Lung (tissue), 12 donors: ENCODE data around the gene ATM. TPM values are rescaled to one million over a fixed set of nuclear protein-coding genes. Genes with fewer than 3 reads are reported as not detected.

Experiments used
- ATAC-seq: fragments of 200-7000 bp; cut with Tn5 transposase; one replicate; pipeline ENCODE4 v1.9.1; 2020; ENCODE audit warnings: moderate number of reproducible peaks; ENCODE audit not compliant: insufficient read depth, low FRiP score
- DNase-seq, 3 donors: peaks; one replicate each; pipeline ENCODE4 v3.0.0-alpha.2; 2013 to 2017
- H3K27ac ChIP-seq, 2 donors: one replicate each; pipeline ENCODE4 v1.5.1; 2013; ENCODE audit warnings: mild to moderate bottlenecking in 2 of 2, moderate library complexity in 2 of 2, control low read depth in 1 of 2, inconsistent platforms in 1 of 2, low read depth in 1 of 2, low read length in 1 of 2
- H3K27me3 ChIP-seq, 3 donors: one replicate each; pipeline ENCODE4 v1.5.1; 2013; ENCODE audit warnings: low read length in 2 of 3; ENCODE audit not compliant: control insufficient read depth in 3 of 3, insufficient read depth in 3 of 3
- H3K36me3 ChIP-seq, 4 donors: one replicate each; pipeline ENCODE4 v1.5.1; 2013; ENCODE audit warnings: low read length in 4 of 4, mild to moderate bottlenecking in 1 of 4, moderate library complexity in 1 of 4; ENCODE audit not compliant: control insufficient read depth in 4 of 4, insufficient read depth in 4 of 4
- H3K4me1 ChIP-seq, 5 donors: one replicate each; pipeline ENCODE4 v1.5.1; 2013; ENCODE audit warnings: low read length in 5 of 5, mild to moderate bottlenecking in 2 of 5, moderate library complexity in 1 of 5; ENCODE audit not compliant: control insufficient read depth in 5 of 5, insufficient read depth in 5 of 5
- H3K4me3 ChIP-seq: one replicate; pipeline ENCODE4 v1.5.1; 2013; ENCODE audit warnings: mild to moderate bottlenecking, control low read depth, moderate library complexity
- H3K9ac ChIP-seq, 2 donors: one replicate each; pipeline ENCODE4 v1.5.1; 2013; ENCODE audit warnings: low read length in 2 of 2, control low read depth in 1 of 2; ENCODE audit not compliant: insufficient read depth in 1 of 2
- H3K9me3 ChIP-seq, 4 donors: one replicate each; pipeline ENCODE4 v1.5.1; 2013; ENCODE audit warnings: low read length in 3 of 4, mild to moderate bottlenecking in 1 of 4, moderate library complexity in 1 of 4; ENCODE audit not compliant: control insufficient read depth in 4 of 4, insufficient read depth in 3 of 4
- WGBS, 2 donors: extraction: QIAGEN DNeasy Blood & Tissue Kit; methylation state at CpG; one replicate each; pipeline ENCODE4 v1.1.7; 2013; 5-methylcytosine and 5-hydroxymethylcytosine counted together
- polyA plus RNA-seq, 2 donors: library from polyadenylated mRNA; stranded (reverse); fragments of 200-250 nt; gene quantifications; one replicate each; pipeline ENCODE4 v1.2.1, GENCODE V29; 2013
- total RNA-seq, 2 donors: library from RNA; depleted of rRNA in 1 of 2; stranded (reverse); fragments of >200 nt in 1 of 2; gene quantifications; one replicate each; pipeline ENCODE4 v1.2.1, GENCODE V29; 2014 to 2021
- TF ChIP-seq, protein P1 (sequence below): IDR thresholded peaks from 2 replicates; pipeline ENCODE4 v1.5.1; 2012; ENCODE audit warnings: mild to moderate bottlenecking; ENCODE audit errors: control extremely low read depth, extremely low read depth
- donor health status: control.
- donor health status: control.
- donor health status: Bipolar disorder and iron deficiency.
- donor health status: healthy.
- donor health status: DM: yes; HTN: yes; CAD: no.

The ATM gene
- total and polyA plus RNA-seq, 4 donors: 14.9 to 165 (median 29.9) TPM

DNA sequence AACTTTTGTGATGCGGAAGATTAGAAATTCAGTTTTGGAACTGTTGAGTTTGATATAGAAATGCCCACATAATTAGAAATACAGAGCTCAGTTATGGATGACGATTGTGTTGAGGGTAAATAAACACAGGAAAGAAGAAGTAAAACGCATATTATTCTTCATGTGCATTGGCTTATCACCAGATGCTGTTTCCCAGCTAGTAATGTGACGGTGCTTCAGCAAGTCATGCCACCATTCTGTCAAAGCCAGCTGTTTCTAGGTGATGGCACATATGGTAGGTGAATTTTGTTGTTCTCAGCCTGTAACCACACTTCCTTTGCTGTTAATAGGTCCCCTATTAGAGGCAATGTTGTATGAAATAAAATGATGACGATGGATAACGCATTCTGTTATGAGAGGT, 175.6 kb downstream of the ATM start:
- Histone ChIP-seq H3K4me3 (no peak overlapping the region), H3K9me3 (no peaks in the 10 kb centered on the region), H3K9ac (no peak overlapping the region), H3K27me3 (no peaks in the 10 kb centered on the region), H3K27ac (no peak overlapping the region), H3K36me3 (no peaks in the 10 kb centered on the region), H3K4me1 (peaks cover 0 to 1% (median 0%) of the 10 kb centered on the region in 5 donors)
- ATAC-seq: no peak
- TF ChIP-seq, protein P1, sequence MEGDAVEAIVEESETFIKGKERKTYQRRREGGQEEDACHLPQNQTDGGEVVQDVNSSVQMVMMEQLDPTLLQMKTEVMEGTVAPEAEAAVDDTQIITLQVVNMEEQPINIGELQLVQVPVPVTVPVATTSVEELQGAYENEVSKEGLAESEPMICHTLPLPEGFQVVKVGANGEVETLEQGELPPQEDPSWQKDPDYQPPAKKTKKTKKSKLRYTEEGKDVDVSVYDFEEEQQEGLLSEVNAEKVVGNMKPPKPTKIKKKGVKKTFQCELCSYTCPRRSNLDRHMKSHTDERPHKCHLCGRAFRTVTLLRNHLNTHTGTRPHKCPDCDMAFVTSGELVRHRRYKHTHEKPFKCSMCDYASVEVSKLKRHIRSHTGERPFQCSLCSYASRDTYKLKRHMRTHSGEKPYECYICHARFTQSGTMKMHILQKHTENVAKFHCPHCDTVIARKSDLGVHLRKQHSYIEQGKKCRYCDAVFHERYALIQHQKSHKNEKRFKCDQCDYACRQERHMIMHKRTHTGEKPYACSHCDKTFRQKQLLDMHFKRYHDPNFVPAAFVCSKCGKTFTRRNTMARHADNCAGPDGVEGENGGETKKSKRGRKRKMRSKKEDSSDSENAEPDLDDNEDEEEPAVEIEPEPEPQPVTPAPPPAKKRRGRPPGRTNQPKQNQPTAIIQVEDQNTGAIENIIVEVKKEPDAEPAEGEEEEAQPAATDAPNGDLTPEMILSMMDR: no peak
- 77 to 86% methylated on average over 6 of the region's 6 CpGs for WGBS, 2 donors
- DNase-seq: no peak

DNA sequence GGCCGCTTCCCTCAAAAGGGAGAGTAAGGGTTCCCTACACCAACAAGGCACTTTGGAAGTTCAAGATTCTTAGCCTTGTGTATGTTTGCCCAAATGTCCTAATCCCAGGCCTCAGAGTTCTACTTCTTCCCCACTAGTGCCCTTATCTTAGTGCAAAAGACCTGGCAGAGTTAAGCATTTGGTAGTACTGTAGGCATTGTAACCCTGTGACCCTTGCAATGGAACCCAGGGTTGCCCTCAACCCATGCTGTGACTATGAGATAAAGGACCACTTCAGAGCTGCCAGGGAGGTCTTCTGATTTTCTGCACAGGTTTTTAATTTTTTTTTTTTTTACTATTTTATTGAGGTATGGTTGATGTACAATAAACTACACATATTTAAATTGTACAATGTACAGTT, 179.4 kb downstream of the ATM start:
- no peak overlapping the region for H3K27ac ChIP-seq
- TF ChIP-seq, protein P1: no peak
- DNase-seq (no peak), ATAC-seq (no peak)
- H3K27me3 ChIP-seq: no peaks in the 10 kb centered on the region
- no peak overlapping the region for H3K4me3 ChIP-seq
- H3K36me3 ChIP-seq: peaks cover 0 to 2% (median 0%) of the 10 kb centered on the region in 4 donors
- H3K4me1 ChIP-seq: peaks cover 0 to 1% (median 0%) of the 10 kb centered on the region in 5 donors
- H3K9me3 ChIP-seq: no peaks in the 10 kb centered on the region
- WGBS, 2 donors: 97 to 100% methylated on average over 1 of the region's 1 CpG
- no peak overlapping the region for H3K9ac ChIP-seq

DNA sequence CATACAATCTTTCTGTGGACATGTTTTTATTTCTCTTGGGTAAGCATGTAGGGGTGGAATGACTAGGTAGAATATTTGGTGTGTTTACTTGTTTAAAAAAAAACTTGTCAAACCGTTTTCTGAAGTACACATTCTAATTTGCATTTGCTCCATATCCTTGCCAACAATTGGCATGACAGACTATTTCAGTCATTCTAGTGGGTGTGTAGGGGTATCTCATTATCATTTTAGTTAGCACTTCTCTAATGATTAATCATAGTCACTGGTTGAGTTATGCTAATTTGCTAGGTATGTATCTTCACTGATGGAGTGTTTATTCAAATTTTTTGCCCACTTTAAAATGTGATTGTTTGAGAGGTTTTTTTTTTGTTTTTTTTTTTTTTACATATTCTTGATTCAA, 180.2 kb downstream of the ATM start:
- 53 to 83% methylated on average over 1 of the region's 1 CpG for WGBS, 2 donors
- H3K4me3 ChIP-seq: no peak overlapping the region
- H3K4me1 ChIP-seq: peaks cover 0 to 1% (median 0%) of the 10 kb centered on the region in 5 donors
- ATAC-seq (no peak), DNase-seq (no peak)
- TF ChIP-seq, protein P1: no peak
- no peaks in the 10 kb centered on the region for H3K9me3 ChIP-seq
- no peaks in the 10 kb centered on the region for H3K27me3 ChIP-seq
- no peak overlapping the region for H3K27ac ChIP-seq
- H3K9ac ChIP-seq: no peak overlapping the region
- H3K36me3 ChIP-seq: peaks cover 0 to 2% (median 0%) of the 10 kb centered on the region in 4 donors

DNA sequence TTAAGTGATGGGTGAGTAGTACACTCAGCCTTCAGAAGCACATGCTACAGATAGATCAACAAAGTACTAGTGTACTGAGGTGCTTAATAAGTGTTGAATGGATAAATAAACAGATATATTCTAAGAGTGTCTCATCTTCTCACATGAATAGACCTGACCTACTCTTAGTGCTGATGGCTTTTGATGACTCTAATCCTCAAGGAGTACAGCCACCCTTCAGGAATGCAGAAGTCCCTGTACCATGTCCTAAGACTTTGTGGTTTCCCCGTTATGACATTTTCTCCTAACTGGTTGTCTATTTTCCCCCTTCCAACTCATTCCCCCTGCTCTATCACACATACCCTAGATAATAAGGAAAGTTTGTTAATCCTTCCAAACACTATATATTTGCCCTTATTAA, 182.8 kb downstream of the ATM start:
- Histone ChIP-seq H3K27ac (no peak overlapping the region), H3K4me3 (no peak overlapping the region), H3K9ac (no peak overlapping the region), H3K4me1 (no peaks in the 10 kb centered on the region), H3K9me3 (no peaks in the 10 kb centered on the region), H3K36me3 (peaks cover 0 to 2% (median 0%) of the 10 kb centered on the region in 4 donors), H3K27me3 (no peaks in the 10 kb centered on the region)
- DNase-seq (no peak), ATAC-seq (no peak)
- TF ChIP-seq, protein P1: no peak
- WGBS, 2 donors: 52 to 83% methylated on average over 1 of the region's 1 CpG
